GM19035 (cell line): ENCODE results near the gene MDC1.
"Not testable (repeated sequence)": the region's sequence is repeated elsewhere in the genome, so short reads cannot be mapped to it uniquely, and the experiment has no call there.

Experiments used
- ATAC-seq: cut with Tn5 transposase; IDR thresholded peaks from one replicate; pipeline ENCODE4 v1.9.1; 2021; ENCODE audit not compliant: unreplicated experiment

The MDC1 gene

DNA sequence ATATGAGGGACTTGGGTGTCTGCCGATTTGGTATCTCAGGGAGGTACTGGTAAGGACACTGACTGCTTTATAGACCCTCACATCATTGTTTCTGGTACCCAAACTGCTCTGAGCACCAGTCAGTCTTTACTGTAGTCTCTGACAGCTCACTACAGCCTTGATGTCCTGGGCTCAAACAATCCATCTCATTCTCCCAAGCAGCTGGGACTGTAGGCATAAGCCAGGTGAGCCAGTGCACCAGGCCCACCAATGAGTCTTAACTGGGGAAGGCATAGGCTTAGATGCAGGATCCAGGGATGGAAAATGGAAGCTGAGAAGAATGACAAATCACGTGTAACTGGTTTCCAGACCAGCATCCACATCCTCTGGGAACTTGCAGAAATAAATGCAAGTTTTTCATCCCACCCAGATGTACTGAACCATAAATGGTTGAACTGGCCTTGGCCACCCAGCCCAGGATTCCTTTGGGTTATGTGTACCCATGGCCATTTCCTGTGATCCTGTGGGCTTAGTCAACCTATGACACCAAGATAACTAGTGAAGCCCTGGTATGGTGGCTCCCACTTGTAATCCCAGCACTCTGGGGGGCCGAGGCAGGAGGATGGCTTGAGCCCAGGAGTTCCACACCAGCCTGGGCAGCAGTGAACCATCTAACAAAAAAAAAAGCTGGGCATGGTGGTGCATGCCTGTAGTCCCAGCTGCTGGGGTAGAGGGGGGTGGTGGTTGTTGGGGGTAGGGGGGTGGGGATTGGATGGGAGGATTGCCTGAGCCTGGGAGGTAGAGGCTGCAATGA lies 8.8 kb upstream of the MDC1 start:
- ATAC-seq: no peak

DNA sequence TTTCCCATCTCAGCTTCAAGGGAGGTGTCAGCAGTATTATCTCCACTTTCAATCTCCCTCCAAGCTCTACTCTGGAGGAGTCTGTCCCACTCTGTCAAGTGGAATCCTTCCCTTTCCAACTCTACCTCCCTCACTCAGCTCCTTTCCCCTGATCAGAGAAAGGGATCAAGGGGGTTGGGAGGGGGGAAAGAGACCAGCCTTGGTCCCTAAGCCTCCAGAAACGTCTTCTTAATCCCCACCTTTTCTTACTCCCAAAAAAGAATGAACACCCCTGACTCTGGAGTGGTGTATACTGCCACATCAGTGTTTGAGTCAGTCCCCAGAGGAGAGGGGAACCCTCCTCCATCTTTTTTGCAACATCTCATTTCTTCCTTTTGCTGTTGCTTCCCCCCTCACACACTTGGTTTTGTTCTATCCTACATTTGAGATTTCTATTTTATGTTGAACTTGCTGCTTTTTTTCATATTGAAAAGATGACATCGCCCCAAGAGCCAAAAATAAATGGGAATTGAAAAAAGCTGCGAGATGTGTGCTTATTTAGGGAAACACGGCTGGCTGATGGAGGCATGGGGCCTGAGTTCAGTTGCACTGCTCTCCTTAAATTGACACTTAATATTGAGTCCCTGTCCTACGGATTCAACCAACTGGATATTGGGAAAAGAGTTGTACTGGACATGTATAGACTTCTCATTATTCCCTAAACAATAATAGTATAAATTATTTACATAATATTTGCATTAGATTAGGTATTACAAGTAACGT lies 8.0 kb upstream of the MDC1 start:
- ATAC-seq: no peak

DNA sequence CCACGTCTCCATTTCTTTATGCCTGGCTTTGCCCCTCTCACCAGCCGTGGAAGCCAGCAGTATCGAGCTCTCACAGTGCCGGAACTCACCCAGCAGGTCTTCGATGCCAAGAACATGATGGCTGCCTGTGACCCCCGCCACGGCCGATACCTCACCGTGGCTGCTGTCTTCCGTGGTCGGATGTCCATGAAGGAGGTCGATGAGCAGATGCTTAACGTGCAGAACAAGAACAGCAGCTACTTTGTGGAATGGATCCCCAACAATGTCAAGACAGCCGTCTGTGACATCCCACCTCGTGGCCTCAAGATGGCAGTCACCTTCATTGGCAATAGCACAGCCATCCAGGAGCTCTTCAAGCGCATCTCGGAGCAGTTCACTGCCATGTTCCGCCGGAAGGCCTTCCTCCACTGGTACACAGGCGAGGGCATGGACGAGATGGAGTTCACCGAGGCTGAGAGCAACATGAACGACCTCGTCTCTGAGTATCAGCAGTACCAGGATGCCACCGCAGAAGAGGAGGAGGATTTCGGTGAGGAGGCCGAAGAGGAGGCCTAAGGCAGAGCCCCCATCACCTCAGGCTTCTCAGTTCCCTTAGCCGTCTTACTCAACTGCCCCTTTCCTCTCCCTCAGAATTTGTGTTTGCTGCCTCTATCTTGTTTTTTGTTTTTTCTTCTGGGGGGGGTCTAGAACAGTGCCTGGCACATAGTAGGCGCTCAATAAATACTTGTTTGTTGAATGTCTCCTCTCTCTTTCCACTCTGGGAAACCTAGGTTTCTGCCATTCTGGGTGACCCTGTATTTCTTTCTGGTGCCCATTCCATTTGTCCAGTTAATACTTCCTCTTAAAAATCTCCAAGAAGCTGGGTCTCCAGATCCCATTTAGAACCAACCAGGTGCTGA lies 7.0 kb upstream of the MDC1 start:
- ATAC-seq: not testable (repeated sequence)

DNA sequence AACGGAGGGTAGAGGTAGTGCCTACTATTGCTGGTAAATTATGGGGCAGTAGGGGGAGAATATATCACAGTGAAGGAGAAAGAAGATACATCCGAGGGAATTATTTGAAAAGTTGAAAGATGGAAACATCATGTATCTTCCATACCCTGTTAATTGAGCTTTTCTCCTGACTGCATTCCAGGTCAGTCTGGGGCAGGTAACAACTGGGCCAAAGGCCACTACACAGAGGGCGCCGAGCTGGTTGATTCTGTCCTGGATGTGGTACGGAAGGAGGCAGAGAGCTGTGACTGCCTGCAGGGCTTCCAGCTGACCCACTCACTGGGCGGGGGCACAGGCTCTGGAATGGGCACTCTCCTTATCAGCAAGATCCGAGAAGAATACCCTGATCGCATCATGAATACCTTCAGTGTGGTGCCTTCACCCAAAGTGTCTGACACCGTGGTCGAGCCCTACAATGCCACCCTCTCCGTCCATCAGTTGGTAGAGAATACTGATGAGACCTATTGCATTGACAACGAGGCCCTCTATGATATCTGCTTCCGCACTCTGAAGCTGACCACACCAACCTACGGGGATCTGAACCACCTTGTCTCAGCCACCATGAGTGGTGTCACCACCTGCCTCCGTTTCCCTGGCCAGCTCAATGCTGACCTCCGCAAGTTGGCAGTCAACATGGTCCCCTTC lies 6.2 kb upstream of the MDC1 start:
- ATAC-seq: not testable (repeated sequence)

DNA sequence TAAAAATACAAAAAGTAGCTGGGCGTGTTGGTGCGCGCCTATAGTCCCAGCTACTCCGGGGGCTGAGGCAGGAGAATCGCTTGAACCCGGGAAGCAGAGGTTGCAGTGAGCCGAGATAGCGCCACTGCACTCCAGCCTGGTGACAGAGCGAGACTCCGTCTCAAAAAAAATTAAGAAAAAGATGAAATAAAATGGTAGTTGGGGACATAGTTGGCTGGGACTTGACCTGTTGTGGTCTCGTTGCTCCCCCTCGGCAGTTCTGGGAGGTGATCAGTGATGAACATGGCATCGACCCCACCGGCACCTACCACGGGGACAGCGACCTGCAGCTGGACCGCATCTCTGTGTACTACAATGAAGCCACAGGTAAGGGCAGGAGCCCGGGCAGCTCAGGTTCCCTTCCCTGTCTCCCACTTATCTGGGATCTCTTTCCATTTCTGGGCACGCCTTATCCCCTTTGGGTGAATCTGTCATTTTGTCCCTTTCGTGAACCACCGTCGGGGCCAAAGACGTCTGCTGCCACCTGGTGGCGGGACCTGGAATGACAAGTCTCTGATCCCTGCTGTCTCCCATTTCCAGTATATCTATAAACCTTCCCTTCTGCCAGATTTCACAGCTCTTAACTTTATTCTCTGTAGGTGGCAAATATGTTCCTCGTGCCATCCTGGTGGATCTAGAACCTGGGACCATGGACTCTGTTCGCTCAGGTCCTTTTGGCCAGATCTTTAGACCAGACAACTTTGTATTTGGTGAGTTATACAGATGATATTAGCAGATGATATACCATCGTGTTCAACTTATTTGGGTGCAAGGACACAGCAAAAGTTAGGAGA lies 5.4 kb upstream of the MDC1 start:
- ATAC-seq: no peak

DNA sequence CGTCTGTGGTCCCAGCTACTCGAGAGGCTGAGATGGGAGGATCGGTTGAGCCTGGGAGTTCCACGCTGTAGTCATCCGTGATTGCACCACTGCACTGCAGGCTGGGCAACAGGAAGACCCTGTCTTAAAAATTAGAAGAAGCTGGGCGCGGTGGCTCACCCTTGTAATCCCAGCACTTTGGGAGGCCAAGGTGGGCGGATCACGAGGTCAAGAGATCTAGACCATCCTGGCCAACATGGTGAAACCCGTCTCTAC lies 4.9 kb upstream of the MDC1 start:
- ATAC-seq: not testable (repeated sequence)

DNA sequence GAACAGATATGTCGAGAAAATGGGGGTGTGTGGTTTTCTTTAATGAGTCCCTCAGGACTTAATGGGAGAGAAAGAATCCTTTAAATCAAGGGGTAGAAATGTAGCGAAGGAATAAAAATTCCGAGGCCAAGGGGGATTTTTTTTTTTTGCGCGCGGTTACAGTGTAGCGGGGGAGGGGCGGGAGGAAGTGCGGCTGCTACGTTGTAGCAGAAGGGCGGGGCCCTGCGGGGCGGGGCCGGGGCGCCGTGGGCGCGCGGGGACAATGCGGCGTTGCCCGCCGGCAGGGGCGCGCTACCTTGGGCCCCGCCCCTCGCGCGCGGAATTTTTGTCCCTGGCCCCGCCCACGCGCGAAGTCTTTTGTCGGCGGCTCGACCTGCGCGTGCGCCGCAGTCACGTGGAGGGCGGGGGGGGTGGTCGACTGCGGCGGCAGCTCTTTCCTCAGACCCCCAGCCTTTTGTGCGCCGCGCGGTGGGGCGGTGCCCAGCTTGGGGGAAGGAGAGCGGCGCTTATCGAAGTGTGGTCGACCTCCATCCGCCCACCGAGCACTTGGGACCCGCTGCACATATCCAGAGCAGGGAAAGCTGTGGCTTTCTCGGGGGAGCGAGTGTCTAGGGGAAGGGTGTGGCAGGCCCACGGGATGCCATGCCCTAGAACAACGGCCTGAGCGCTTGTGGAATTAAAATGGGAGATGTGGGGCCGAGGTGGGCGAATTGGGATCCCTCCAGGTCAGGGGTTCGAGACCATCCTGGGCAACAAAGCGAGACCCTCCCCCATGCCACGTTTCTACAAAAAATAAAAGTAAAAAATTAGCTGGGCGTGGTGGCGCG lies 4.3 kb upstream of the MDC1 start:
- peak; percentile 22 for ATAC-seq

DNA sequence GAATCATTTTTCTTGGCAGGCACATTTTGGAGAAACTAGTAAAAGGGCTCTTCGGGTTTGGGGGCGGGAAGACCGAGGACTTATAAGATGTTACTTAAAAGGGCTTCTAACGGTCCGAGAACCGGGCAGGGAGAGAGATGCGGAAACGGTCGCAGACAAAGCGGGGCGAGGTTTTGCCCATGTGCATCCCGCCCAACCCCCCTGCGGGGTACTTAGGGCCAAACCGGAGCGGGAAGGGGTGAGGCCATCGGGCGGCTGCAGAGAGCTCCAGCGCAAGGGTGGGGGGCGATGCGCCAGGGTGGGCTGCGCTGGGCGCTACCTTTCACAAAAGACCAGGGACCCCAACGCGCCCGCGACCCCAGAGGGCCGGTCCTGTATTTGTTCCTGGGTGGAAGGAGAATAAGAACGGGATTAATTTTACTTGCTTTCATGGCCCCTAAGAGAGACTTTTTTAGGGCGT lies 3.7 kb upstream of the MDC1 start:
- ATAC-seq: no peak

DNA sequence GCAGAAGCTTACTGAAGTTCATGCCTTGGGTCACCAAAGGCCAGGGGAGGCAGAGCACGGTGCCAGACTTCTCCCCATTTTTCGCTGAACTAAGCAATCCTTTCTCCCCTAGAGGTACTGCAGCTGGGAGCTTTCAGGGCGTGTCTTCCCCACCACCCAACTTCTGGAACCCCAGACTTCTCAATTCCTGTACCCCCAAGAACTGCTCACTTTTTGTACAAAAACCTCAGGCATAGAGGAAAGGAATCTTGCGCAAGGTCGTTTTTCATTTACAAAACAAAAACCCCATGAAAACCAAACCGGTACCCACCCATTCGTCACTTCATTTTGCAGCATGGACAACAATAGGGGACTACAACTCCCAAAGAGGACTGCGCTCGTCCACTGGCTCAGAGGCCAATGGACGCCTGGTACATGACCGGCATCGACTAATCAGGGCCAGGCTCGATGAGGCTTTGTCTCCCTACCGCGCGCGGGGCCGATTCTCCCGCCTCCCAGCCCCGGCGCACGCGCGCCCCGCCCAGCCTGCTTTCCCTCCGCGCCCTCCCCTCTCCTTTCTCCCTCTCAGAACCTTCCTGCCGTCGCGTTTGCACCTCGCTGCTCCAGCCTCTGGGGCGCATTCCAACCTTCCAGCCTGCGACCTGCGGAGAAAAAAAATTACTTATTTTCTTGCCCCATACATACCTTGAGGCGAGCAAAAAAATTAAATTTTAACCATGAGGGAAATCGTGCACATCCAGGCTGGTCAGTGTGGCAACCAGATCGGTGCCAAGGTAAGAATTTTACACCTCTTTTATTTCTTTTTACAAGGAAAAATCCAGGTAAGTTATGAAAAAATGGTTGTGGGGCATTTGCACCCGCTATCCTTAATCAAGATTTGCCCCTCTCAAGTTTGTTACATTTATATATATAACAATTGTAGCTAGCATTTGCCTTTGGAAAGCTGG lies 3.0 kb upstream of the MDC1 start, which contains the start of gene TUBB:
TSS of gene TUBB (plus strand) at position 562 of the 947 bp plus-strand sequence. CDS start at position 717, 155 bp downstream.
- peak; percentile 37 for ATAC-seq

DNA sequence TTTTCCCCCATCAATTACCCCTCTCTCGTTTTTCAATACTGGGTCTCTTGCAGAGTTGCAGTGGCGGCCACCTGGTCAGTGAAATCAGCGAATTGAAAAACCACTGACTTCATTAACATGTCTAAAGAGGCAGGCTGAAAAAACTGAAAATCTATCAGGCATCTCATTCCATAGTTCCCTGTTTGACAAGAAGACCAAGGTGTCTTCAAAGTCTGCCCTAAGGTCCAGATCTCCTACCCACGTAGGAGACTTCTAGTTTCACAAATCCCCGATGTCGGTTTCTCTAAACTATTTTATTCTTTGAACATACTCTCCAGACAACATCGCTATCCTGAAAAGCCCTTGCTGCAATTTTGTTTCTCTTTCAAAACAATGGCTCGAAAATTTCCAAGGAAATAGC lies 2.3 kb upstream of the MDC1 start:
- ATAC-seq: no peak

DNA sequence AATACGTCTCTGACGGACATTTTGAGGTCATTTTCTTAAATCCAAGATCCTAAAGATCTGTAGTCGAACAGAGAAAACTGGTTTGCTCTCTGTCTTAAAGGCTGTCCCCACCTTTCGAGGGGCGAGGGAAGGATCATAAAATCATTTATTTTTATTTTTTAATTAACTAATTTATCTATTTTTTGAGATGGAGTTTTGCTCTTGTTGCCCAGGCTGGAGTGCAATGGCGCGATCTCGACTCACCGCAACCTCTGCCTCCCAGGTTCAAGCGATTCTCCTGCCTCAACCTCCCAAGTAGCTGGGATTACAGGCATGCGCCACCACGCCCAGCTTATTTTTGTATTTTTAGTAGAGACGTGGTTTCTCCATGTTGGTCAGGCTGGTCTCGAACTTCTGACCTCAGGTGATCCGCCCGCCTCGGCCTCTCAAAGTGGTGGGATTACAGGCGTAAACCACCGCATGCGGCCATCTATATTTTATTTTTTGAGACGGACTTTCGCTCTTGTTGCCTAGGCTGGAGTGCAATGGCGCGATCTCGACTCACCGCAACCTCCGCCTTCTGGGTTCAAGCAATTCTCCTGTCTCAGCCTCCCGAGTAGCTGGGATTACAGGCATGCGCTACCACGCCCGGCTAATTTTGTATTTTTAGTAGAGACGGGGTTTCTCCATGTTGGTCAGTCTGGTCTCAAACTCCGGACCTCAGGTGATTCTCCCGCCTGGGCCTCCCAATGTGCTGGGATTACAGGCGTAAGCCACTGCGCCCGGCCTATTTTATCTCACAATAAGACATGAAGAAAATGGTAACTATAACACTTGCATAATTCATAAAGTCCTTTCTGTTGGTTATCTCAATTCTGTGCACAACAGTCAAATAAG lies 1.0 kb upstream of the MDC1 start:
- not testable (repeated sequence) for ATAC-seq

DNA sequence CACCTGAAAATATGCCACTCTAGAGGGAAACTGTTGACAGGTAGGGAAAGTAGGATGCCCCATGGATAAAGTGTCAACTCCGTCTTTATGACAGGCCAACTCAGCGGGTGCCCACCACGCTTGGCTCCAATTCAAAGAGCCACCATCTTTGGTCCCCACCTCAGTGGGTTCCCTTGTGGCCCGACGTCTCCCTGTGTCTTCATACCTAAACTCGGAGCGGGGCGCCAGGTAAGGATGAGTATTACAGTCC lies 277 bp downstream of the MDC1 start:
- no peak for ATAC-seq

DNA sequence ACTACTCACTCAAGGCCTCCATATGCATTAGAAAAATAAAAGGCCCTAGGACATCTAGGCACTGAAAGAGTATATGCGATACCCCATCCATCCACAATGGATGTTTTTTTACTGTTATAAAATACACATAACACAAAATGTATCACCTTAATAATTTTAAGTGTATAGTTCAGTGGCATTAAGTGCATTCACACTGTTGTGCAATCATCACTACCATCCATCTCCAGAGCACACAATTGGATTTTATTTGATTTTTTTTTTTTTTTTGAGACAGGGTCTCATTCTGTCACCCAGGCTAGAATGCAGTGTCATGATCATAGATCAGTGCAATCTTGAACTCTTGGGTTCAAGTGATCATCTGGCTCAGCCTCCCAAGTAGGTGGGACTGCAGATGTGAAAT lies 2.8 kb downstream of the MDC1 start:
- ATAC-seq: no peak

DNA sequence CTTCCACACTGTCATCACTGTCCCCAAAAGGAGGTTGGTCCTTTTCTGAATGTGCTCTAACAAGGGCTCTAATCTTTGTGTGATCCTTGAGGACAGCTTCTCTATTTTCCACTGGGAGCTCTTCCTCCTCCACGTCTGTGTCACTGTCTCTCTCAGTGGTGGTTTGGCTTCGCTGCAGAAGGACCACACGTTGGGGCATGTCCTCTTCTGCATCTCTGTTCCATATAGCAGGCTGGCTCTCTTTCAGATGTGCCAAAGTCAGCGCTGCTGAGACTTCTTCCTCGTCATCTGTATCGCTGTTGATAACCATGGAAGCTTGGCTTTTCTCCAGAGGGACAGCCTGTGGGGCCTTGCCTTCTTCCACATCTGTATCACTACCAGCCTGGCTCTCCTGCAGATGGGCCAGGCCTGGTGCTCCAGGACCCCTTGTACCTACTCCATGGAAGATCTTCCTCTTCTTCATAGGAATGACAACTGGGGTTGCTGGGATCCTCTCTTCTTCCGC lies 4.6 kb downstream of the MDC1 start:
- no peak for ATAC-seq

DNA sequence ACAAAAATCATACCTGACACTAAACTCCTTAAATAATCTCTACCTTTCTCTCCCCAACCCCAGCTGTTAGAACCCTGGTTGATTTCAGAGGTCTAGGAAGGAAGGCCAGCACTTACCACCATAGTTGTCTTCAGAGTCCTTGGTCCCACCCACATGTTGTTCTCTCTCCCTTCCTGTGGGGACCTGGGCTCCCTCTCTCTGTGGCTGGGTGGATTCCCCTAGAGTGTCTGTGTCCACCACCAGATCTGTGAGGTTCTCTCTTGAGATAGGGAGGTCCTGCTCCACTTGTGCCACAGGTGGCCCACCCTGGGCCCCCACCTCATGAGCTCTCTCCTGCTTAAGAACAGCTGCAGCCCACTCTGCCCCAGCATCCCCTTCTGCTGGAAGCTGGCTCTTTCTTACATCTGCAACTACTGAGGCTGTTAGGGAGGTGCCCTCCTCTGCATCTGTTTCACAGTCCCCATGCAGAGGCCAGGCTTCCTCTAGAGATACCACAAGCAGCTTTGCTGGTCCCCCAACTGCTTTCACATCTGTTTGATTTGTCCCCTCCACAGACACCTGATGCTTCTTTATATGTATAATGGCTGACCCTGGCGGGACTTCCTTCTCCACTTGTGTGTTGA lies 5.2 kb downstream of the MDC1 start:
- peak; percentile 51 for ATAC-seq

DNA sequence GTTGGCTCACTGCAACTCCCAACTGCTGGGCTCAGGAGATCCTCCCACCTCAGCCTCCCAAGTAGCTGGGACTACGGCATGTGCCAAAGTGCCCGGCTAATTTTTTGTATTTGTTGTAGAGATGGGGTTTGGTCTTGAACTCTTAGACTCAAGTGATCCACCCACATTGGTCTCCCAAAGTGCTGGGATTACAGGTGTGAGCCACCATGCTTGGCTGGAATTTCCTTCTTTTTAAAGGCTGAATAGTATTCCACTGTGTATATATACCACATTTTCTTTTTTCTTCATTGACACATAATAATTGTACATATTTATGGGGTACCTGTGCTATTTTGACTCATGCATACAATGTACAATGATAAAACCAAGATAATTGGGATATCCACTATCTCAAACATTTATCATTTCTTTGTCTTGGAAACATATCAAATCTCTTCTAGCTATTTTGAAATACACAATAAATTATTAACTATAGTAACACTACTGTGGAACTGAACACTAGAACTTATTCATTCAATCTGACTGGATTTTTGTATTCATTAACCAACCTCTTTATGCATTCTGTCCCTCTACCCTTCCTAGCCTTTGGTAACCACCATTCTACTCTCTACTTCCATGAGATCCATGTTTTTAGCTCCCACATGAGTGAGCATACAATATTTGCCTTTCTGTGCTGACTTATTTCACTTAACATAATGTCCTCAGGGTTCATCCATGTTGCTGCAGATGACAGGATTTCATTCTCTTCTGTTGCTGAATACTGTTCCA lies 7.8 kb downstream of the MDC1 start:
- ATAC-seq: no peak
